HG02798 (cell line): ENCODE results near the gene PPARD.

Experiments
- ATAC-seq: cut with Tn5 transposase; IDR thresholded peaks from one replicate; pipeline ENCODE4 v1.9.1; 2021; ENCODE audit warnings: mild to moderate bottlenecking; ENCODE audit not compliant: unreplicated experiment, poor library complexity

Gene PPARD

DNA sequence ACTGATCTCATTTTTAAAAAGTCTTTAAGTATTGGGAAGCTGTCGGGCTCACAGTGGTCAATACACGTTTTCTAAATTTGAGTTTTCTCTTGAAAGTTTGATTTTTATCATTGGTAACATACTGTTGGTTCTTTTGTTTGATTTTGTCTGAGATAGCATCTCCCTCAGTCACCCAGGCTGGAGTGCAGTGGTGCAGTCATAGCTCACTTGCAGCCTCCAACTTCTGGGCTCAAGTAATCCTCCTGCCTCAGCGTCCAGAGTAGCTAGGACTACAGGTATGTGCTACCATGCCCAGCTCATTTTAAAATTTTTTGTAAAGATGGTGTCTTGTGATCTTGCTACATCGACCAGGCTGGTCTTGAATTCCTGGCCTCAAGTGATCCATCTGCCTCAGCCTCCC is 9.1 kb downstream of the PPARD start:
- no peak for ATAC-seq

GRCh38 chr6:35352735-35353134 is 10.4 kb downstream of the PPARD start:
- no peak for ATAC-seq

- ATAC-seq: no peak
Measured at GRCh38 chr6:35354361-35355135, 12.2 kb downstream of the PPARD start.

GRCh38 chr6:35356391-35356790 is 14.0 kb downstream of the PPARD start:
- no peak for ATAC-seq

- ATAC-seq: no peak
Measured at GRCh38 chr6:35357677-35358076, 15.3 kb downstream of the PPARD start.

DNA sequence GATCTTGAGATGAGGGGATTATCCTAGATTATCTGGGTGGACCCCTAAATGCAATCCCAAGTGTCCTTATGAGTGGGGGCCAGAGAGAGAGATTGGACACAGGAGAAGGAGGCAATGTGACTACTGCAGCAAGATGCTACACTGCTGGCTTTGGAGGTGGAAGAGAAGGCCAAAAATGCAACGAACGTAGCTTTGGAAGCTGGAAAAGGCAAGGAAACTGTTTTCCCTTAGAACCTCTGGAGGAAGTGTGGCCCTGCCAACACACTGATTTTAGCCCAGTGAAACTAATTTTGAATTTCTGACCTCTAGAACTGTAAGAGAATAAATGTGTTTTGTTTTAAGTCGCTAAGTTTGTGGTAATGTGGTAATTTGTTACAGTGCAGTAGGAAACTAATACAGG is 15.7 kb downstream of the PPARD start:
- no peak for ATAC-seq

GRCh38 chr6:35359346-35359743 is 17.0 kb downstream of the PPARD start:
- no peak for ATAC-seq

DNA sequence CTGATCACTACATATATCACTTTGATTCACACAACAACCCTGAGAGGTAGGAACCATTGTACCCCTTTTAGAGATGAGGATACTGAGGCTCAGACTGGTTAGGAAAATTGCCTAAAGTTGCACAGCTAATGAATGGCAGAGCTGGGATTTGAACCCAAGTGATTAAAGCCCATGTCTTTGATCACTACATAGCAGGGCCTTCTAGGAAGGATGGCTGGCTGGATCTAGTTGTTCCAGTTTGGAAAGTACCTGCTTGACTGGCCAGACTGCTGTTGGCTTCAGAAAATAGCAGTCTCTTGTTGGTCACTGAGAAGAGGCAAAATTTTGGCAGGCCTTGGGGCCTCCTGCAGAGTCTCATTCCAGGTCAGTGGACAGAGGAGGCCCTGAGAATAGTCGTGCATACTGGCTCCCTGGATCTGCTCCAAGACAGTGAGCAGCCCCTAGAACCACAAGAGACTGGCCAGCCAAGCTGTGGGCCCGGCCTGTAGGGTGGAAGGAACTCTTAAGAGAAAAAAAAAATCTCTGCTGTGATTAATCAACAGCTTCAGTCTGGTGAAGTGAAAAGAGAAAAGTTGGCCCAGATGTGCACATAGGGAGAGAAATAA is 17.5 kb downstream of the PPARD start:
- ATAC-seq: no peak

GRCh38 chr6:35360349-35361138 is 18.2 kb downstream of the PPARD start:
- no peak for ATAC-seq

DNA sequence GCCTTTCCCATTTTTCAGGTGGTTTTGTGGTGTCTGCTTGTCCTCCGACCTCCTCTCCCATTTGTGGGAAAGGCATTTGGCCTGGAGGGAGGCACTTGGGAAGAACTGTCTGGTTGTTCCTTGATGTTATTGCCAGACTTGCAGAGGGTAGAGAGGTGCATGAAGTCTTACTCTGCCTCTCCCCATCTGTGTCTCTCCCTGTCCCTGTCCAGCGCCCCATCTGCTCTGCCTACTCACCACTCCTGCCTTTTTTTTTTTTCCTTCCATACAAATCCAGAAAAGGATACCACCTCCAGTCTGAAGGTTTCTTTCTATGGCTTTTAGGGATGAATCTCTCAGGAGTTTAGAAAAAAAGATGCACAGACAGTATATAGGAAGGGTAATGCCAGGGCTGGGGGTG is 19.8 kb downstream of the PPARD start:
- ATAC-seq: no peak

- no peak for ATAC-seq
Measured at GRCh38 chr6:35363293-35363750, 21.0 kb downstream of the PPARD start.

- no peak for ATAC-seq
Measured at GRCh38 chr6:35365594-35366203, 23.3 kb downstream of the PPARD start.

DNA sequence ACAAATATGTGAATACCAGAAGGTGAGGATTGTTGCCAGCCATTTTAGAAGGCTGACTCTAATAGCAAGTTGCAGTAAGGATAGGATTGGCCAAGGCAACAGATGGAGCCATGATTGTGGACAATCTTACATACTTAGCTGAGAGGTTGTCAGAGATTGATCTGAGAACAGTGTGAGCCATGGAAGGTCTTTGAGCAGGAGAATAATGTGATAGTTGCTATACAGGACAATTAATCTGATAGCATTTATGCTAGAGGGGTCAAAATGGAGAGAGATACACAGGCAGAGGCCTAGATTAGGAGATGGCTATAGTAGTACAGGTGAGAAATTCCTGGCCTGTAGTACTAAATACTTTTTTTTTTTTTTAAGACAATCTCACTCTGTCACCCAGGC is 23.8 kb downstream of the PPARD start:
- ATAC-seq: no peak

GRCh38 chr6:35367646-35368037 is 25.3 kb downstream of the PPARD start:
- no peak for ATAC-seq

DNA sequence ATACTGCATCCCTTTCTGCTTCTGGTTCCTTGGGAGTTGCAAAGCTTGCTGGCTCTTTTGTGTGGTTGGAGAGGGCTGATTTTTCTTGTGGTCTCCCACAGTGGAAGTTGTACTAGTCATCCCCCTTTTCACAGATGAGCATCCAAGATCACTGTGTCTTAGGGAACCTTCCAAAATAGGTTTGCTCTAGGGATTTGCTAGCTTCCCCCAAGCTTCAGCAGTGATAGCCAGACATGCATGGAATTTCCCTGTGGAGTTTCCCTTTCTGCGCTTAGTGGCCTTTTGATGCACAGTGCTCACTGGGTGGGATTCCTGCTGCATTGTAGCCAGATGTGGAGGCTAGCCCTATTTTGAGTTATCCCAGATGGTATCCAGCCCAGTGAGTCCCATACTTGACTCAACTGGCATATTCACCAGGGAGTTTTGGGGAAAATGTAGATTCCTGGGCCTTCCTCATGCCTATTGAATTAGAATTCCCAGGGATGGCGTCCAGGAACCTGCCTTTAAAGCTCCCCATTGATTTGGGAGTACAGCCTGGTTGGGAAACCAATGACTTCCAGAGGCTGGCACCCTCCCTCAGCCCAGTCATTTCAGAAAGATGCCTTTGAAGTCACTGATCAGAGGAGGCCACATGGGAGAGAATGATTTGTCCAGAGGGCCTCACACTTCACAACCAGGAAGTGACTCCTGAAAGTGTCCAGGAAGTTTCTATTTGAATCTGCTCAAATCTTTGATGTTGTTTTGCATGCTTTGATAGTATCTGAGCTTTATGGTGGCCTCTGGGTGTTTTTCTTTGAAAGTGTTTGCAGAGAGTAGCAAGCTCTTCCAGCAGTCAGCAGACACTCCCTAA is 25.9 kb downstream of the PPARD start:
- ATAC-seq: no peak

- no peak for ATAC-seq
Measured at GRCh38 chr6:35370124-35370741, 27.9 kb downstream of the PPARD start.

DNA sequence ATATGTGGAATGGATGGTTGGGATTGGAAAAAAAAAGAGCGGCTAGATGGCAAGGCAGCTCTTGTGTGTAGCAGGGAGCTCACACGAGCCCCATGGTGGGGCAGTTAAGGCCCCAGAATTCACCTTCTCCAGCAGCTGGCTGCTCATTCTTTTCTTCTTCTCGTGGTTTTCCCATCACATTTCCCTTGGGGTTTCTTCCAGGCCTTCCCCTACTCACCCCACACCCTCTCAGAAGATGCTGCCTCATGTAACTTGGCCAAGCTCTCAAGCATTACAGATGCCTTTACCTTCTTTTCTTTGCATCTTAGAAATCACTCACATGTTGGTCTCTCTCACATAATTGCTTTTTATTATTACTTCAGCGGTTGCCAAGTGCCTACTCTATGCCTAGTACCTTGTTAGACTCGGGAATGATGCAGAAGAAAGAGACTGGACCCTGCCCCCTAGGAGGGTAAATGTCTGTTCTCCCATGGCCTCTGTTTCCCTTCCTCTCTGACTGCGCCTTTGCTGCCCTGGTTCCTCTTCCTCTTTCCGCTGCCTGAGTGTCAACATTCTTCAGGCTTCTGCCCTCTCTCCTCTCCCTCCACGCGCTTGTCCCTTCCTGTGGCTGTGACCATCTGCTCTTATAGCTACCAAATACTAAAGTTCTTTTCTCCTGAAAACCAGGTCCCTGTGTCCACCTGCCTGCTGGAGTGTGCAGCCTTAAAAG is 28.6 kb downstream of the PPARD start:
- no peak for ATAC-seq

GRCh38 chr6:35371494-35372262 is 29.3 kb downstream of the PPARD start:
- no peak for ATAC-seq
